OCI-LY7 (cell line): ENCODE results near the gene INTU. TPM values are rescaled to one million over a fixed set of nuclear protein-coding genes. Genes with fewer than 3 reads are reported as not detected.

ENCODE experiments used
- BruUV-seq: library from RNA; stranded (reverse); fragments of 400-500 nt; replicated peaks from 2 replicates; lab custom pipeline; 2021; lab: Mats Ljungman, UMichigan
- CTCF ChIA-PET: fragments of 300-600 bp; sonication (Branson Sonifier 250); formaldehyde crosslinking; loops from one replicate; lab custom pipeline; 2022; ENCODE audit warnings: antibody characterized with exemption; ENCODE audit not compliant: unreplicated experiment; lab: Charles Lee
- POLR2A ChIA-PET: fragments of 300-600 bp; sonication (Branson Sonifier 250); formaldehyde crosslinking; loops from one replicate; lab custom pipeline; 2022; ENCODE audit warnings: antibody characterized with exemption; lab: Charles Lee
- DNase-seq: peaks from one replicate; pipeline ENCODE4 v3.0.0-alpha.2; 2015; ENCODE audit warnings: low spot score
- H2AFZ ChIP-seq: fragments of 200-600 bp; sonication (generic), shearing (Covaris generic); 2 replicates; pipeline ENCODE4 v1.6.1; 2014; ENCODE audit warnings: mild to moderate bottlenecking, antibody characterized with exemption, low read length, moderate library complexity
- H3K27ac ChIP-seq: fragments of 200-600 bp; sonication (generic); 2 replicates; pipeline ENCODE4 v1.5.1; 2014; ENCODE audit warnings: mixed run types, low read depth, mild to moderate bottlenecking, moderate library complexity, low read length, inconsistent platforms; ENCODE audit not compliant: poor library complexity, severe bottlenecking
- H3K36me3 ChIP-seq: fragments of 200-600 bp; sonication (generic); 2 replicates; pipeline ENCODE4 v1.6.1; 2014; ENCODE audit warnings: mild to moderate bottlenecking, antibody characterized with exemption, low read length, moderate library complexity, mixed read lengths; ENCODE audit not compliant: insufficient read depth
- H3K4me1 ChIP-seq: fragments of 200-600 bp; sonication (generic); 2 replicates; pipeline ENCODE4 v1.5.1; 2014; ENCODE audit warnings: mild to moderate bottlenecking, low read length; ENCODE audit not compliant: insufficient read depth, poor library complexity, severe bottlenecking
- H3K4me2 ChIP-seq: fragments of 200-600 bp; sonication (generic); 2 replicates; pipeline ENCODE4 v1.6.1; 2014; ENCODE audit warnings: mild to moderate bottlenecking, low read length
- H3K4me3 ChIP-seq: fragments of 200-600 bp; sonication (generic); 2 replicates; pipeline ENCODE4 v1.5.1; 2014; ENCODE audit warnings: mild to moderate bottlenecking, low read depth, low read length; ENCODE audit not compliant: poor library complexity, severe bottlenecking
- H3K79me2 ChIP-seq: fragments of 200-600 bp; sonication (generic); 2 replicates; pipeline ENCODE4 v1.6.1; 2016; ENCODE audit warnings: low read depth, mild to moderate bottlenecking, low read length, moderate library complexity, mixed read lengths; ENCODE audit not compliant: insufficient read depth
- H3K9me2 ChIP-seq: fragments of 200-600 bp; sonication (generic); 2 replicates; pipeline ENCODE4 v1.6.1; 2016; ENCODE audit warnings: mild to moderate bottlenecking, low read length, mixed read lengths; ENCODE audit not compliant: insufficient read depth
- H3K9me3 ChIP-seq: fragments of 200-600 bp; sonication (generic); 2 replicates; pipeline ENCODE4 v1.6.1; 2014; ENCODE audit warnings: mild to moderate bottlenecking, mixed run types, low read length, mixed read lengths
- H4K20me1 ChIP-seq: fragments of 200-600 bp; sonication (generic); 2 replicates; pipeline ENCODE4 v1.6.1; 2014; ENCODE audit warnings: mild to moderate bottlenecking, antibody characterized with exemption, low read length, moderate library complexity, mixed read lengths; ENCODE audit not compliant: insufficient read depth
- EZH2phosphoT487 ChIP-seq: fragments of 200-600 bp; sonication (generic); IDR thresholded peaks from 2 replicates; pipeline ENCODE4 v1.6.1; 2018; ENCODE audit warnings: low read depth, borderline replicate concordance, mild to moderate bottlenecking, mixed run types, antibody characterized with exemption, low read length, moderate library complexity, mixed read lengths
- intact Hi-C: fragments of 100-400 bp; cut with micrococcal nuclease; formaldehyde crosslinking; loops from one replicate; pipeline ENCODE4 v1.10.0; 2022; ENCODE audit not compliant: unreplicated experiment
- total RNA-seq, 2 experiments: library from RNA; depleted of rRNA in 1 of 2; stranded (reverse); fragments of >200 nt in 1 of 2; shearing (Covaris generic) in 1 of 2; gene quantifications; 2 replicates each; pipeline ENCODE4 v1.2.3, GENCODE V29; 2014 to 2022
- TF ChIP-seq, protein P1 (sequence below): fragments of 200-600 bp; sonication (generic); conservative IDR thresholded peaks from 2 replicates; pipeline ENCODE4 v1.5.1; 2014; ENCODE audit warnings: mild to moderate bottlenecking, antibody characterized with exemption, low read length, moderate library complexity, mixed read lengths

INTU gene
- total RNA-seq, 2 experiments from 2014 or later = not detected

DNA sequence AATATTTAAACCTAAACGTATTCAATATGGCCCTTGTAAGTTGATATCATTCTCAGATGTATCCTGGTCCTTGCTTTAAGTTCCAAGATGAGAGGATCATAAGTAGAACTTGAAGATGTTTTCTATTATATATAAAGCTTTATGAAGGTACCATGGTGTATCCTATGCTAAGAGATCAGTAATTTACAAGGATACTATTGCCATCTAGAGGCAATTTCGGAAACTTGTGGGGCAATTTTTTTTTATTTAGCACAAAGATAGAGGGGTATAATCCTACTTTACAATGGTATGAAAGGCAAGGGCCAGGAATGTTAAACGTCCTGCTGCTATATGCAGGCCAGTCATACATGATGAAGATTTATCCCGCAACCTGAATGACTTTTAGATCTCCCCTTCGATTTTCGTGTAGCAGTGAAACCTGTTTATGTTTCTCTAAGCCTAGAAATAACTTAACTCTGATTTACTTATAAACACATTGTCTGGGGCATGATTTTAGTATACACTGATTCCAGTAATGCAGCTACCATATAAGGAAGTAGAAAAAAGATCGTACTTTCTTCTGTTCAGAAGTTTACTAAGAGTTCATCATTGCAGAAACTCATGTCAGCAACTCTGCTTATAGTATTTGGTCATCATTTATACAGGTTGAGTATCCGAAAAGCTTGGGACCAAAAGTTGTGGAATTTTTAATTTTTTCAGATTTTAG lies 100.0 kb downstream of the INTU start:
- no peaks in the 10 kb centered on the region for H3K4me1 ChIP-seq
- H3K4me2 ChIP-seq = no peak overlapping the region
- TF ChIP-seq, protein P1, sequence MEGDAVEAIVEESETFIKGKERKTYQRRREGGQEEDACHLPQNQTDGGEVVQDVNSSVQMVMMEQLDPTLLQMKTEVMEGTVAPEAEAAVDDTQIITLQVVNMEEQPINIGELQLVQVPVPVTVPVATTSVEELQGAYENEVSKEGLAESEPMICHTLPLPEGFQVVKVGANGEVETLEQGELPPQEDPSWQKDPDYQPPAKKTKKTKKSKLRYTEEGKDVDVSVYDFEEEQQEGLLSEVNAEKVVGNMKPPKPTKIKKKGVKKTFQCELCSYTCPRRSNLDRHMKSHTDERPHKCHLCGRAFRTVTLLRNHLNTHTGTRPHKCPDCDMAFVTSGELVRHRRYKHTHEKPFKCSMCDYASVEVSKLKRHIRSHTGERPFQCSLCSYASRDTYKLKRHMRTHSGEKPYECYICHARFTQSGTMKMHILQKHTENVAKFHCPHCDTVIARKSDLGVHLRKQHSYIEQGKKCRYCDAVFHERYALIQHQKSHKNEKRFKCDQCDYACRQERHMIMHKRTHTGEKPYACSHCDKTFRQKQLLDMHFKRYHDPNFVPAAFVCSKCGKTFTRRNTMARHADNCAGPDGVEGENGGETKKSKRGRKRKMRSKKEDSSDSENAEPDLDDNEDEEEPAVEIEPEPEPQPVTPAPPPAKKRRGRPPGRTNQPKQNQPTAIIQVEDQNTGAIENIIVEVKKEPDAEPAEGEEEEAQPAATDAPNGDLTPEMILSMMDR = peak; percentile 81
- TF ChIP-seq EZH2phosphoT487 = no peak
- peak; percentile 35 for DNase-seq
- no peaks in the 10 kb centered on the region for H3K79me2 ChIP-seq
- no peaks in the 10 kb centered on the region for H3K36me3 ChIP-seq
- H3K9me2 ChIP-seq = no peaks in the 10 kb centered on the region
- no peak overlapping the region for H2AFZ ChIP-seq
- no peaks in the 10 kb centered on the region for H4K20me1 ChIP-seq
- POLR2A ChIA-PET = interaction anchor here (0.5 kb wide), 1 partner anchor 323 kb away, joined by 3 read pairs; no protein-coding TSS in a partner anchor
- intact Hi-C loops = loop anchor here (1.0 kb wide), 1 partner anchor 127 kb away; no protein-coding TSS in a partner anchor
- no TSS peak for BruUV-seq
- CTCF ChIA-PET = no interaction called here
- no peaks in the 10 kb centered on the region for H3K9me3 ChIP-seq
- no peak overlapping the region for H3K4me3 ChIP-seq
- no peak overlapping the region for H3K27ac ChIP-seq

DNA sequence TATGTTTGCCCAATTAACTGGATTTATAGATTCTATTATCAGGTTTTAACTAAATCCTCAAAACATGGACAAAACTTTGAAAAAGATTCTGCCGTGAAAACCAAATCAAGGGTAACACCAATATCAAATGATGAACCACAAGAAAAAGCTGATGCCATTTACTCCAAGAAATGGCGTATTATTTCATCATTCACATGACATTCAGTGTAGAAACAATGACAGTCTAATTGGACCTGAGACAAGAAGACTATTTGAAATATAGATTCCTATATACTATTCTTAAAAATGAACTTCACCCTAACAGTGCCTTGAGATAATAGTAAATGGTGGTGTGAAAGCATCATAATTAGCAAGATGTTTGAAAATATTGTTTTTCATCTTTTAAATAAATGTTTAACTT lies 102.2 kb downstream of the INTU start:
- Histone ChIP-seq H3K9me2 (no peaks in the 10 kb centered on the region), H4K20me1 (no peaks in the 10 kb centered on the region), H3K4me1 (no peaks in the 10 kb centered on the region), H3K27ac (no peak overlapping the region), H2AFZ (no peak overlapping the region), H3K9me3 (no peaks in the 10 kb centered on the region), H3K4me3 (no peak overlapping the region), H3K79me2 (no peaks in the 10 kb centered on the region), H3K36me3 (no peaks in the 10 kb centered on the region), H3K4me2 (no peak overlapping the region)
- no peak for TF ChIP-seq EZH2phosphoT487
- TF ChIP-seq, protein P1 = no peak
- ChIA-PET POLR2A (interaction anchor here (0.7 to 1.2 kb wide), 4 partner anchors 8 to 23 kb away, joined by 3 to 4 read pairs (median 4); no protein-coding TSS in a partner anchor), CTCF (no interaction called here)
- no TSS peak for BruUV-seq
- DNase-seq = no peak
- intact Hi-C loops = no loop called here

DNA sequence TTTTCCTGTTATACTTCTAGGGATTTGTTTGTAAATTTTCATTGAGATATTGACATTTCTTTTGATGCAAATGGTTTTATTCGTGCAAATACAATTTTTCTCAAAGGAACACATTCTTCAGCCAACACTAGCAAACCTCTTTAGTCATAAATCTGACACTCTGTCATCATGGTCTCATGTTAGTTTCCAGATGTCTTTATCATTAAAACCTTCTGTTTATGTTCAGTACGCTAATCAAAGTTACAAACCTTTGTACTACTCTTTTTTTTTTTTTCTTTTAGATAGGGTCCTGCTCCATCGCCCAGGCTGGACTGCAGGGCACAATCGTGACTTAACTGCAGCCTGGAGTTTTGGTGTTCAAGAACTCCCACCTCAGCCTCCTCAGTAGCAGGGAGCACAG lies 104.5 kb downstream of the INTU start:
- intact Hi-C loops = no loop called here
- no TSS peak for BruUV-seq
- TF ChIP-seq EZH2phosphoT487 = no peak
- TF ChIP-seq, protein P1 = no peak

More for the DNA sequence above, 104.5 kb downstream of the INTU start:
- Histone ChIP-seq H3K4me2 (no peak overlapping the region), H3K9me3 (no peaks in the 10 kb centered on the region), H4K20me1 (no peaks in the 10 kb centered on the region), H3K9me2 (no peaks in the 10 kb centered on the region), H2AFZ (no peak overlapping the region), H3K36me3 (no peaks in the 10 kb centered on the region), H3K4me3 (no peak overlapping the region), H3K27ac (no peak overlapping the region), H3K79me2 (no peaks in the 10 kb centered on the region), H3K4me1 (no peaks in the 10 kb centered on the region)
- no peak for DNase-seq
- POLR2A ChIA-PET = interaction anchor here (0.6 kb wide), 1 partner anchor 11 kb away, joined by 3 read pairs; no protein-coding TSS in a partner anchor
- CTCF ChIA-PET = no interaction called here
